Glomerular visceral epithelial cell (primary cell): ENCODE data around the gene OSBPL6.
"Not testable (repeated sequence)": the region's sequence is repeated elsewhere in the genome, so short reads cannot be mapped to it uniquely, and the experiment has no call there.

Source experiments
- DNase-seq: peaks from one replicate; pipeline ENCODE4 v3.0.0-alpha.2; 2016; ENCODE audit errors: extremely low spot score

The OSBPL6 gene

DNA sequence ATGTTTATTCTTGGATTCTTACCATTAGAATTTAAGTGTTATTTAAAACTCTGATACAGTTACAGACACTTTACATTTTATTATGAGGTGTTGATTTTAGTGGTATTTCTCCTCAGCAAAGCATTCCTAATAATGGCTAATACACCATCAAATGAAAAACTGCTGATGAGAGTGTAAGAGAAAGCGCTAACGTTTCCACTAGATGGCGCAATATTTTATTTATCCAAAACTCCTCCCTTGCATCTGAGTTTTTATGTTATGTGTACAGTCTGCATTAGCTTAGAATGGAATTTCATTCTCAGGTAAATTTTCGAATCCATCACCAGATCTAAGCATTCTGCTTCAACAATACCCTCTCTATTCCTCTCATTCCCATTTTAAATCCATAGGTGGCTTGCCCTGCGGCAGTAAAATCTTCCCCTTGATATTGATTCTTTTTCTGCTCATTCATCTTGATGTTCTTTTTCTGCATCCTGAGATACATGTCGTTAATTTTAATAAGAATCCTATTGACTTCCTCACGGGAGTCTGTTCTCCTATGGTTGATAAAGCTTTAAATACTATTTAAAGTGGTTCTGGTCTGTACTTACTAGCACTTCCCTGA lies 202.8 kb downstream of the OSBPL6 start:
- DNase-seq = peak; percentile 53

DNA sequence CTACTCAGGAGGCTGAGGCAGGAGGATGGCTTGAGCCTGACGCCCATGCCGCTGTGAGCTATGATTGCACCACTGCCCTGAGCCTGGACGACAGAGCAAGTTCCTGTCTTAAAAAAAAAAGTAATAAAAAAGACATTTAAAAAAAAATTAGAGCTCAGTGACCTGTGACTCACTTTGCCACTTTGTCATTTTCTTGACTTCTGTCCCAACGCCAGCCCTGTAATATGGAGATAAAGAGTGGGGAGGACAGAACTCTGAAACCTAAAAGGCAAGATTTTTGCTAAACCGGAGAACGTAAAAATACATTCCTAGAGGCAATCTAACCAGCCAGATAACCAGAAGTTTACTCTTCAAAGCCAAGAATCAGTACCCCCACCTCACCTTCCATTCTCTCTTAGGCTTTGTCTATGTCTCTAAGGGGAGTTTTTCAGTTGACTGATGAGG lies 207.7 kb downstream of the OSBPL6 start:
- no peak for DNase-seq

DNA sequence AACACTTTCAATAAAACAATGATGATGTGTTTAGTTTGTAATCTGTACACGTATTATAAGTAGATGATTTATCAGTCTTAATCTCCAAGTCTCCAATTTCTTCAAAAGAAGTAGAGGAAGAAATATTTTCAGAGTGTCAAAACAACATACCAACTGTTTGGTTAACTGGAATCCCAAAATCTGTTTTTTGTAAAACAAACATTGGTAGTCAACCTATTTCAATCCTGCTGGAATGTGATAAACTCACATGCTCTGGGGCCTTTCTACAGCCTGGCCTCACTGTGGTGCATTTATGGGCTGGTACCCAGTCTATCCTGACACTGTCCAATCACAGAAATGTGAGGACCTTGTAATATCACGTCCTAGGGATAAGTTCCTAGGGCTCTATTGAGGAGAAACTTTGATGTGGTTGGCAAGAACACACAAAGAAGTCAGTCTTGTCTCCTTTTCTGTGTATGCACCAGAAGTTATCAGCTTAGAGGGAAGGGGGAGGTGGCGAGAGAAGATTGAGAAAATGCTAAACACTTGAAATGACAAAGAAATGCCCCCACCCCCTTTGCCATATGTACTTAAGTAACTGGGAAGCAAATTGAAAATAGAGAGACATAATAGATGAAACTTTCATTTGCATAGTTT lies 209.5 kb downstream of the OSBPL6 start:
- no peak for DNase-seq

DNA sequence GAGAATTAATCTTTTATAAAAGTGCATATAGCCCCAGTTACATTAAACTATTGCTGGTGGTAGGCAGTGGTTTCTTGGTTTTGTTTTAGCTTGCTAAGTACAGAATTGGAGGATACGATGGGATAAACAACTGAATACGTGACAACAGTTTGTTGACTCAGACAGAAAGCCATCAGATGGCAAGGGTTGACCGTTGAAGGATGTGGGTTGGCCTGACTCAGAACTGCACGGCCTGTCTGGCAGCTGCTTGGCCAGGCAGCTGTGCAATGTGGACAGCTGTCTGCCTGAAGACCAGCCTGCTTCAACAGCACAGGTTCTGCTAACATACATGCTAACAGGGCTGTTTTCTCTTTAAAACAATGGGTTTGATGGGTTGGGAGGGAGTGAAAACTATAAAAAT lies 210.1 kb downstream of the OSBPL6 start:
- DNase-seq = peak; percentile 73

DNA sequence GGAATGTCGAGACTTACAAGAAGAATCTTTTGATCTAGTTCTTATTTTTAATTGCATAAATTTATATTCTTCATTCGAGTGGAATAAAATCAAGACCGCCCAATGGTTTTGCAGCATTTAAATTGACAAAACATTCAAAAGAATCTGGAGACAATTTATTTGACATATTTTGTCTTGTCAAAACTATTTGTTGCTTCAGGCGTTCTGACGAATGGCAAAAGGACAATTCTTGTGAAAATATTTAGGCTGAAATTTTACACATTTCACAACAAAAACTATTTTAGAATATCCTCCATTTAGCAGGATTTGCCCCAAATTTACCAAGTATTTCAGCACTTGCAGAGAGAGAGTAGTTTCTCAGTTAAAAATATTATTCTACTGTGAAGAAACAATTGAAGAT lies 214.9 kb downstream of the OSBPL6 start:
- no peak for DNase-seq

DNA sequence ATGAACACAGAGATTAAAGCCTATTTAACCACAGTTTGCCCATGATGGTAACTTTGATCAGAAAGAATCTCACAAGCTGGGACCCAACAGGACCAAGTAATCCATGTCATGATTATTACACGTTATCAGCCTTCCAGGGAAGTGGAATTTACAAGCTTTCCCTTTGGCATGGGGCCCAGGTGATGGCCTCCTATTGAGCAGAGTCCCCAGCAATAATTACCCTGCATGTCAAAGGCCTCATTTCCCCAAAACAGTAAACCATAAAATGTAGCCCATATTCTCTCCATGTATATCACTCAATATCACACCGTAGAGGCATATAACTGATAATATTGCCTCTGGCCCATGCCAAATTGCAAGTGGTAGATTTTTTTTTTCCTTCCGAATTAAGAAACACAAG lies 217.7 kb downstream of the OSBPL6 start:
- DNase-seq = no peak

DNA sequence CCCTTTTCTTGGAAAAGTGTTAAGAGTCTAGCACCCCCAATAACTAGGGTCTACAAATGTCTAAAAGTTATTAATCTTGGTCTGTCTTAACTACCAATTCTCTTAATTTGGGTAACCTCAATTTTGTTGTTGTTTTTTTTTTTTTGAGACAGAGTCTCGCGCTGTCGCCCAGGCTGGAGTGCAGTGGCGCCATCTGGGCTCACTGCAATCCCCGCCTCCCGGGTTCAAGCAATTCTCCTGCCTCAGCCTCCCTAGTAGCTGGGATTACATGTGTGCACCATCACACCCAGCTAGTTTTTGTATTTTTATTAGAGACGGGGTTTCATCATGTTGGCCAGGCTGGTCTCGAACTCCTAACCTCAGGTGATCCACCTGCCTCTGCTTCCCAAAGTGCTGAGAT lies 218.1 kb downstream of the OSBPL6 start:
- DNase-seq = not testable (repeated sequence)

DNA sequence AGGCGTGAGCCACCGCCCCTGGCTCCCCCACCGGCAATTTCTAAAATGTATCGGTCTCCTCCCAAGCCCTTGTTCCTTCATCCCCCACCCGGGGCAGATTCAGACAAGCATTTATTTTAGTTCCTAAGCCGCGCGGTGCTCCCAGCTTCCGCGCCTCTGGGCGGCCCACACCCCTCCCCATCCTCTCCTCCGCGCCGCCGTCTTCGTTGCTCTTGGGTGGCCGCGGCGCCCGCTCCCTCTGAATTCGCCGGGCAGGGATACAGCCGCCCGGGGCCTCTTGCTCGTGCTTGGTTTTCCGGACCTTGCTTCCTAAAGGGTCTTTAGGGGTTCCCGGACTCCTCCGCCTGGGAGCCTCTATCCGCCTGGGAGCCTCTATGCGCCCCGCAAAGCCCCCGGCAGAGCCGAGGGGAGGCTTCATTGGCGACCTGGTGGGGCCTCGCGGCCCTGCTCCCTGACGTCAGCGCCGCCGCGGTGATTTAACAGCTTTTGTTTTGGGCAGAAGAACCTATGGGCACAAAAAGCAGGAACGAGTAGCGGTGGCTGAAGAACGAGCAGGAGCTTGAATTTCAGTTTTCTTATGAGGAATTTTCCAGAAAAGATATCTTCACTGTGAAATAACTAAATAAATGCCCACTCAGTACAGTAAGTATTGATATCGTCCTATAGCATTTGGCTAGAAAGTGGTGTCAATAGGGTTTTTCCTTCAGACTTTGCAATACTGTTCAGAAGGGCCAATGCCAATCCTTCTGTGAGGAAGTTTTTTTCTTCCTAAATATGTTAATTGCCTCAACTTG lies 219.4 kb downstream of the OSBPL6 start:
- DNase-seq = peak; percentile 82

DNA sequence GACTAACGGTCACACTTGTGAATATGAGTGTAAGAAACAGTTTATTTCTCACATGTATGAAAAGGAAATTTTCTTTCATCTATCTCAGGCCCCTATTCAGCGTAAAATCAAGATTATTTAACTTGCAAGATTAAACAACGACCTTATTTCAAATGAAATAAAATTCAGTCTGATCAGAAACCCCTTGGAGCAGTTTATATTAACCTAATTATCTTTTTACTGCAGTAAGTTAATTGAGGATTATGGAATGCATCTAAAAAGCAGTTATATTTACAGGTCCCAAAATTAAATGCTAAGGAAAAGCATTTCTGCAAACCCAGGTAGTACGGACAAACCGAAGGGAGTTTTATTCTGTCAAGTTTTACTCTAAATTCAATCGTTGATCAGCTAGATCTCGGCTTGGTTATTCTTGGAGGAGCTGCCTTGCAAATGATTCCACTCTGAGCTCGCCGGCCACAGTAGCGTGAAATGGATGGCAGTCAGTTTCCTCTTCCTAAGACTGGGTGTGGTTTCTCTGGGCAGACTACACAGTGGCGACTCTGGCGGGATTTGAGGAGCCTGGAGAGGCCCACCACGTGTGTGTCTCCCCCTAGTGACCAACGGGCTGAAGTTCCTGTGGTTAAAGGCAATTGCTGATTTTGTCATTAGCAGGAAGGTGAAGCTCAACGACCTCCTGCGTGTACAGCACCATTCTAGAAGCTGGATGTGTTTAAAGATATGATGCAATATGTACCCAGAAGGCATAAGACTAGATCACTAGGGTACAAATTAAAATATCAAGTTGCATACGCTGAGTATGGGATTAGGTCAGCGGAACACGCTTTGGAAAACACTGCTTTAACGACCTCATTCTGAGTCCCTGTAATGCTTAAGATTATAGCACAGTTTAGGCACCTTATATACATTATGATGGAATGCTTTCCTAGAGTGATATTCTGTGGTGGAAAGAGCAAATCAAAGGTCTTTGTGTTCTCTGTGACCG lies 220.2 kb downstream of the OSBPL6 start:
- peak; percentile 97 for DNase-seq

DNA sequence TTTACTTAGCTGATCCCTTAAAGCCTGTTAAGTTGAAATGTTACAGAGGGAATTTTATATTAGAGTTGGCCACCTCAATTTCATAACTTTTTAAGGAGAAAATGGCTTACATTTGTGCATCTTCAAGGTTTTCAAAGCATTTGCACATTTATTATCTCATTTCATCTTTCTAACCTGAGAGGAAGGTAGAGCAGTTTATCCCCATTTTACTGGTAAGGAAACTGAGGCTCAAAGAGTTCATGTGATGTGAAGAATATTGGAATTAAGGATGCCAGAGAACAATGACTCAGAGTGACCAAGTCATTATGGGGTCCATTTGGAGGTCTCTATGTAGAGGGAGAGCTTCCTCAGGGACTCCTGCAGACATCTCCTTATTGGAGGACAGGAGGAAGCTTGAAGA lies 221.7 kb downstream of the OSBPL6 start:
- no peak for DNase-seq

DNA sequence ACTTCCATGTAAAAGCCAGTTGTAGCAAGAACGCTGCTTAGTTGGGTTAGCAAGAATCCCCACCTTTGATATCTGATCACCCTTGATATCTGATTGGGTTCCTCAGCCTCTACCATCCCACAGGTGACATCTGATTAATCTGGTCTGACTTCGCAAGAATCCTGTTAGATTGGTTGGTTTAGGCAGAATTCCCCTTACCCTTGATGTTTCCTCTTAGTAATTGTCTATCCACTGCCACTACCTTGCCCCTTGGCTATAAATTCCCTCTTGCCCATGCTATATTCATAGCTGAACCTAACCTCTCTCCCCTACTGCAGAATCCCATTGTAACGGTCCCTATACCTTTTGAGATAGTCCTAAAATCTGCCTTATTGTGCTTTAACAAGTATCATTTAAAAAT lies 223.6 kb downstream of the OSBPL6 start:
- DNase-seq = no peak

DNA sequence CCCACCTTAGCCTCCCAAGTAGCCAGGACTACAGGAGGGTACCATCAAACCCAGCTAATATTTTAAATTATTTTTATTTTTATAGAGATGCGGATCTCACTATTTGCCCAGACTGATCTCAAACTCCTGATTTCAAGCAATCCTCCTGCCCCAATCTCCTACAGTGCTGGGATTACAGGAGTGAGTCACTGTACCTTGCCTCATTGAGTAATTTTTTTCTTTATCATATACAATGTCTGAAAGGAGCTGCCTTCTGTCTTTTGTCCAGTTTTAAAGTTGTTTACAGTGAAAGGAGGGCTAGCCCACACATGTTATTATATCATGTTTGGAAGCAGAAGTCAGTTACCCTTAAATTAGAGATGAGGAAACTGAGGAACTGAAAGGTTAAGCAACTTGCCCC lies 224.1 kb downstream of the OSBPL6 start:
- no peak for DNase-seq

DNA sequence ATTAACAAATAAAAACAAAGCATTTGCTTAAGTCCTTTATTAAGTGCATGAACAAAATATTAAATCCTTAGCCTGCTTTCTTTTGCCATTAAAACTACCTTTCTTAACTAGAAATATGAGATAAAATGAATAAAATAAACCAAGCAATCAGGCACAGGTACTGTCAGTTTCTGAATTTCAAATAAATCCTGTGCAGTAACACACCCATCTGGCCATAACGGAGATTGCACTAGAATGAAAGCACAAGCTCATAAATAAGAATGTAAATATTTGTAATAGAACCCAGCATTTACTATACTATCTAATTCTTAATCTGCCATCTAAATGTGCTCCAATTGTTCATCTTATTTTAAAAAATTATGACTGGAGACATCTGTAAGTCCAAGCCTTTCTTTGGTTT lies 224.8 kb downstream of the OSBPL6 start:
- DNase-seq = no peak

DNA sequence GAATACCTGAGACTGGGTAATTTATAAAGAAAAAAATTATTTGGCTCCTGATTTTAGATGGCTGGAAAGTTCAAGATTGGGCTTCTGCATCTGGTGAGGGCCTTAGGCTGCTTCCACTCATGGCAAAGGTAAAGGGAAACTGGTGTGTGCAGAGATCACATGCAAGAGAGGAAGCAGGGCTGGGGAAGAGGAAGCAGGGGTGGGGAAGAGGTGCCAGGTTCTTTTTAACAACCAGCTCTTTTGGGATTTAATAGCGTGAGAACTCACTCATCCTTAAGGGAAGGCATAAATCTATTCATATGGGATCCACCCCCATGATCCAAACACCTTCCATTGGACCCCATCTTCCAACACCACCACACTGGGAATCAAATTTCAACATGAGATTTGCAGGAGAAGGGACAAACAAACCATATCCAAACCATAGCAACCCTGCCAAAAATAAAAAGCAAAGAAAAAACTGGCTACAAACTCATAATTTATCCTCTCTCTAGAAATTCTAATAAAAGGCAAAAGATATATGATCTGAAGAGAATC lies 226.2 kb downstream of the OSBPL6 start:
- DNase-seq = no peak

DNA sequence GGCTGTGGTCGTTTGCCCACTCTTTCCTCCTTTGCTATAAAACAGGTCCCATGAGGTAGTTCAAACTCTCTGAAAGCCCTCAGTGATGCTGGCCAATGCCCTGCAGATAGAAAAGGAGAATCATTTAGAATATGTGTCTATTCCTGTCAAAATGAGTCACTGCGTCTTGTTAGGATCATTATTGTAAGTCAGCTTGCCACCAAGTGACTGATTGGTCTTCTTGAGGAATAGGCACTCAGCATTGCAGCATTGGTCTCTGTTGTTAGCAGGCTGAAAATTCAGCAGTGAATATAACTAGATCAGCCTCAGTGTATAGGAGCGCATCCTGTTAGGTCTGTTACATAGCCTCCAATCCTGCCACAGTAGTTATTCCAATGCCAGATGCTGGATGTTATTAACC lies 227.8 kb downstream of the OSBPL6 start:
- no peak for DNase-seq

DNA sequence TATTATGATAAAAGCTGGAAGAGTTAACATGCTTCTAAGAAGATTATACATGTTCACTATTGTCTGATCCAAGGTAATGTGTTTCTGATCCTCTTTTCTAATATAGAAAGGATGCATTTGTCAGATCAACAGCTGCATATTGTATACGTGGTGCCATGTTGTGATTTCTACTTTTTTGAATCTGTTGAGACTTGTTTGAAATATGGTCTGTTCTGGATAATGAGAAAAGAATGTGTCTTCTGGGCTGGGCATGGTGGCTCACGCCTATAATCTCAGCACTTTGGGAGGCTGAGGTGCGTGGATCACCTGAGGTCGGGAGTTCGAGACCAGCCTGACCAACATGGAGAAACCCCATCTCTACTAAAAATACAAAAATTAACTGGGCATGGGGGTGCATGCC lies 229.4 kb downstream of the OSBPL6 start:
- not testable (repeated sequence) for DNase-seq

DNA sequence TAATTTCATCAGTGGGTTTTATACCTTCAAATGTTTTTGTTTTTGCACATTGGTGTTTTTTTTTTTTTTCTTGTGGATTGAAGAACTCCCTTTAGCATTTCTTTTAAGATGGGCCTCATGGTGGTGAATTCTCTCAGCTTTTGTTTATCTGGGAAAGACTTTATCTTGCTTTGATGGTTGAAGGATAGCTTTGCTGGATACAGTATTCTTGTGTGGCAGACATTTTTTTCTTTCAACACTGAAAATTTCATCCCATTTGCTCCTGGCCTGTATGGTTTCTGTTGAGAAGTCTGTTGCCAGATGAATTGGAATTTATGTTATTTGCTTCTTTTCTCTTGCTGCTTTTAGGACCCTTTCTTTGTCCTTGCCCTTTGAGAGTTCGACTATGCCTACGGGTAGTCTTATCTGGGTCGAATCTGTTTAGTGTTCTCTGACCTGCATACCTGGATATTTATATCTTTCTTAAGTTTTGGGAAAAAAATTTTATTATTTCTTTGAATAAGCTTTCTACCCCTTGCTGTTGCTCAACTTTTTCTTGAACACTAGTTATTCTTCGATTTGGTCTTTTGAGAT lies 231.0 kb downstream of the OSBPL6 start:
- DNase-seq = no peak

DNA sequence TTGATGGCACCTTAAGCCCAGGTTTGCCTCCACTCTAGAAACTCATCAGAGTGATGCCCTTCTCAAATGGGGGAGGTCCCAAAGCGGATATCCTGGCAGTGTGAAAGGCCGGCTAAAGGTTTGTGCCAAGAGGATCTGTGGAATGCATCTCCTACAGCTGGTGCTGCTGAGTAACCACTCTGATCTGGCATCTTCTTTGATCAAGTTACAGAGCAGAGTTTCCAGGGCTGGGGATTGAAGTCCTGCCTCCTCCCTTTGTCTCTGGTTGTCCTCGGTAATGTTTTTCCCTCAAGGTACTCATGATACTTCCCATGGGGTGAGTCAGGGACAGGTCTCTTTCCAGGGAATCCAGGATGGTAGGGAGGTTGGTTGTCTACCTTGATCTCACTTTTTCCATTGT lies 232.1 kb downstream of the OSBPL6 start:
- no peak for DNase-seq

DNA sequence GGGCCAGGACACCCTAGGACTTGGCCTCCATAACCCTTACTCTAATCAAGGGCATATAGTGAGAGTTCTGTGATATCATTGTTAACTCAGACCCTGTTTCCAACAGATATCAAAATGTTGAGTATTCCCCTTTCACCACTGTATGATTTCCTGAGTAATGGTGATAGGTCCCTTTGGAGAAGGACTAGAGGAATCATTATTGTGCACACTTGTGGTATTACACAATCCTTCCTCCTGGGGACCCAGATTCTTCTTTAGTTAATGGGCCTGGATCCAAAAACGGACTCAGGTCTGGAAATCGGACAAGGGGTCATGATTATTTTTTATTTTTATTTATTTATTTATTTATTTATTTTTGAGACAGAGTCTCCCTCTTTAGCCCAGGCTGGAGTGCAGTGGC lies 233.1 kb downstream of the OSBPL6 start:
- no peak for DNase-seq

DNA sequence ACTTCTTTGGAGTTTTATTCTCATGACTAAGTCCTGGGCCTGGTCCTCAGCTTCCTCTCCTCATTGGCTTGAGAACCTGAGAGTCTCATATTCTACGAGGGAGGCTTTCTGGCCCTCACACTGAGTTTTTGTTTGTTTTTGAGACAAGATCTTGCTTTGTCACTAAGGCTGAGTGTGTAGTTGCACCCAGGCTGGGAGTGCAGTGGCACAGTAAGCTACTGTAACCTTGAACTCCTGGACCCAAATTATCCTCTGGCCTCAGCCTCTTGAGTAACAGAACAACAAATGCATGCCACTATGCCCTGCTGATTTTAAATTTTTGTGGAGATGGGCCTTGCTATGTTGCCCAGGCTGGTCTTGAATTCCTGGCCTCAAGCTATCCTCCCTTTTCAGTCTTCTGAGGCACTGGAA lies 234.1 kb downstream of the OSBPL6 start:
- no peak for DNase-seq

DNA sequence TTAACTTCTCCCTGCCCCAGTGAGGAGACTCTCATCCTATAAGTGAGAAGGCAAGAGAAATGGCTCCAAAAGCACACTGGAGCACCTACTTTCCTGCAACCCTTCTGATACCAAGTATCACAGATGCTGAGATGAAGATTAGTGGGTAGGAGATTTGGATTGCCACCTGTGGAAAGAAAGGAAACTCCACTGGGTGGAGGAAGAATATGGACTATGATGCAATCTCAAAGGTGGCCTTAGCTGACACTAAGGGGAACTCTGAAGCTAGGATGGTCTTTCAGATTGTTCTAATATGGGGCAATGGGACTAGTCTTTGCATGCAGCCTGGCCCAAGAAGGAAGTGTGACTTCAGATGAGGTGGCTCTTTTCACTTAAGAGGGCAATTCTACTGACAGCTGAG lies 235.0 kb downstream of the OSBPL6 start:
- no peak for DNase-seq
